ENCODE results near the gene CDH15.
A peak's percentile ranks its signal among the peaks of the same experiment; 100 is the strongest.

Gene CDH15

DNA sequence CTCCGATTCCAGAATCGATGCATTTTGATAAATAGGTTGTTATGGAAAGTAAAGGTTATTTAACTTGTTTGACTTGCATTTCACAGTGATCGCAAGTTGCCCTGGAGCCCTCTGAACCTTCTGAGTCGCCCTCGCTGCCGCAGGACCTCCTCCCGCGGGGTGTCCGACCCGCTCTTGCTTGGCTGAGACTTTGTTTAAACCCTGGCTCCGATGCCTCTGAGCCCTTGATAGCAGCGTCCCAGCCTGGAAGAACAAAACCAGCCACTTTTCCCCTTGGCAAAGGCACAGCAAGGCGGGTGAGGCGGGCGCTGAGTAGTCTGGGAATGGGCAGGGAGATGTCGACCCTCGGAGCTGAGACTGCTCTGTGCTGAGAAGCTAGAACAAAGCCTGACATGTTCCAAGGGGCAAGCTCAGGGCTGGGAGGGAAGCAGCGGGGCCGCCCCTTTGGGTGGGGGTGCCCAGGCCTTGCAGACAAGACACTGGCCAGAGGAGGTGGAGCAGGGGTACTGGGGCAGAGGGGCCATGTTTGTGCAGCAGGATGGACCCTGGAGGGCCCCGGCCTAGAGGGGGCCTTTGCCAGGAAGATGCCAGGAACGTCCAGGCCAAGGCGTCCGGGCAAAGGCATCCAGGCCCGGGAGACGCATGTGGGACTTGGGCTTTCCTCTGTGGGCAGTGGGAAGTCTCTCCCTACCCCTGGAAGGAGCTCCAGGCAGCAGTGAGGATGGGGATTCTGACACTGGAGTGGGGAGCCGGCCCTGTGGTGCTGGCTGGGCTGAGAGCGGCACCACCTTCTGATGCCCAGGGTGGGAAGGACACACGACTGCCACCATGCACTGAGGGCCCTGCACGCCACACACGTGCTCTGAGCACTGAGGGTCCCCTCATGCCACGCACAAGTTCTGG lies 30.3 kb upstream of the CDH15 start:
- no peak for DNase-seq (ENCODE audit: low spot score)

DNA sequence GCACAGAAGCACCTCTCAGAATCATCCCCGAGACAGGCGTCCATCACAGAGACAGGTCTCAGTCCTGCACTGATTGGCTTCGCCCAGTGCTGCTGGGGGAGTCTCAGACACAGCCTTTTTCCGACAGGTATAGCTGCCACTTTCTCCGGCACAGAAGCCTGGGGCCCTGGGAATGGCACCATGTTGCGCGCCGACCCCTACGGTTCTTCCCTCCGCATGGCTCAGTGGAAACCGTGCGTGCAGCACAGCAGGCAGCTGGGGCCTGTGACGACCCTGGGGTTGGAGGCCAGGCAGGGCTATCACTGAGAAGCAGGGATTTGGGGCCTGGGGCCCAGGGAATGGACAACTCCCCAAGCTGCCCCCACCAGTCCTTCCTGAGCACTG lies 29.7 kb upstream of the CDH15 start:
- no peak for DNase-seq (ENCODE audit: low spot score)

- DNase-seq (ENCODE audit: low spot score): no peak
Measured at GRCh38 chr16:89142474-89143195, 28.9 kb upstream of the CDH15 start.

DNA sequence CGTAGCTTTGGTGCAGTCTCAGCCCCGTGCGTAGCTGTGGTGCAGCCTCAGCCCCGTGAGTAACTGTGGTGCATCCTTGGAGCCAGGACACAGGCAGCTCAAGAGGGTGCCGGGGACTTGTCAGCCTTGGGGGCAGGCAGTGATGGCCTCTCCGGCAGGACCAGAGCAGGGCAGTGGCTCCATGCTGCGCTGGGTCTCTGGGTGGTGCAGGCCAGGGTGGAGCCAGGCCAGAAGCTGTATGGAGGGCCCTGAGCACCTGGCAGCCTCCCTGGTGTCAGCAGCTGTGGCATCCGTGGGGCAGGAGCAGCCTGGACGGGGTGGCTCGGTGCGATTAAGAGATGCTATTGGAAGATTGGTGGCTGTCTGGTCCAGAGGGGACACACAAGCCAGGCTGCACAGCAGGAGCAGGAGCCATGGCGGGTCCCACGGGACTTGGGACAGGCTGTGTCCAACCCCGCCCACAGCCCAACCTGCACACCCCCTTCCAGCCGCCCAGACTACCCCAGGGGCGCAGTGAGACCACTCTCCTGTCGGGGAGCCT lies 28.3 kb upstream of the CDH15 start:
- DNase-seq (ENCODE audit: low spot score): no peak

DNA sequence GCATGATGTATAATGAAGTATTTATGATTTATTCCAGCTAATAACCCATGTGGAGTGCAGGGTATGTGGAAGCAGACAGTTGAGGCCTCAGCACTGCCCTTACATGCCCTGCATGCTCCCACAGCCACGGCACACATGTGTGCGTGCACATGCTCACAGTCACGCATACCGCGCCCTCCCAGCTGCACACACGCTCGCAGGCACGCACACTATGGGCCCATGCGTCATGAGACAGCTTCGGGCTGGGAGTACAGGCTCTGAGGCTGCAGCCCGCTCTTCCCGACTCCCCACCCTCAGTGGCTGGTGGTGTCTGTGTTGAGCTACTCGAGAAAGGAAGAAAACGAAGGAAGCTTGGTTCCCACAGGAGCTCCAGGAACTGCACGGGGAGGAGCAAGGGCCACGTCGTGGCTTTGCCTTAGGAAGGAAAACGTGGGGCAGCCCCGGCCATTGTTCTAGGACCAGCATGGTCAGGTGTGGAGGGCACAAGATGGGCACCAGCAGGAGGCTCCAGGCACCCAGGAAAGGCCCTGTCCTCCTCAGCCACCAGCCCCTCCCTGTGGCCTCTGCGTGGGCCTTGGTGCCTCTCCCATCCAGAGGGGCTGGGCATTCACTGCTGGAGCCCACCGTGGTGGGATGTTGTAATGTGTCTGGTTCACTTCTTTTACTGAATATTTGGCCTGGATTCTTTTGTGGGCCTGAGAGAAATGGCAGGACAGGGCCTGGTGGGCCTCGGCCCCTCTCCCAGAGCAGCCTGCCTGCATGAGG lies 27.5 kb upstream of the CDH15 start:
- DNase-seq (ENCODE audit: low spot score): no peak

GRCh38 chr16:89144681-89145080 lies 26.9 kb upstream of the CDH15 start:
- no peak for DNase-seq (ENCODE audit: low spot score)

DNA sequence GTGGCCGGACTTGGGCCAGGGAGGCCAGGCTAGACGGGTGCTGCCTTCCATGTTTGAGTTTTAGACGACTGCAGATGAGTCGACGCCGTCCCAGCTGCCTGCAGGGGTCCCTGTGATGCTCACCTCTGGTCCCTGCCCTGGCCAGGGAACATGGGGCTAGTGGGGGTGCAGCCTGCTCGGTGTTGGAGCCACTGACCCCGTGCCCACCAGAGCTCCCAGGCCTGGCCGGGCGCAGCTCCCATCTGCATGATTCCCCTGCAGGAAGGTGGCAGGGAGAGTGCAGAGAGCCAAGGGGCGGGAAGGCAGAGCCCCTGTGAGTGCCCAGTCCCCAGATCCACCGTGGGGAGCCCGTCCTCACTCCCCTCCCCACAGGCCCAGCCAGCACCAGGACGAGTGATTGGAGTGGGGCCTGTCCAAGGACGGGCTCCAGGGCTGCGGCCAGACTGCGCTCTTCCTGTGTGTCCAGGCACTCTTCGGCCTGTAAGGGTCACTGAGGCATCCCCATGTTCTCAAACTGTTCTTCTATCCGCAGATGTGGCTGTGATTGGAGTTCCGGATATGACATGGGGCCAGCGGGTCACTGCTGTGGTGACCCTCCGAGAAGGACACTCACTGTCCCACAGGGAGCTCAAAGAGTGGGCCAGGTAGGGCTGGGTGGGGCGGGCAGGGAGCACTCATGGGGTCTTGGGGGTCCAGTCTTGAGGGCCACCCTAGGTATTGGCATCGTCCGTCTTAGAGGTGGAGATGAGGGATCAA lies 26.0 kb upstream of the CDH15 start:
- no peak for DNase-seq (ENCODE audit: low spot score)

- no peak for DNase-seq (ENCODE audit: low spot score)
Measured at GRCh38 chr16:89146211-89147005, 25.1 kb upstream of the CDH15 start.

DNA sequence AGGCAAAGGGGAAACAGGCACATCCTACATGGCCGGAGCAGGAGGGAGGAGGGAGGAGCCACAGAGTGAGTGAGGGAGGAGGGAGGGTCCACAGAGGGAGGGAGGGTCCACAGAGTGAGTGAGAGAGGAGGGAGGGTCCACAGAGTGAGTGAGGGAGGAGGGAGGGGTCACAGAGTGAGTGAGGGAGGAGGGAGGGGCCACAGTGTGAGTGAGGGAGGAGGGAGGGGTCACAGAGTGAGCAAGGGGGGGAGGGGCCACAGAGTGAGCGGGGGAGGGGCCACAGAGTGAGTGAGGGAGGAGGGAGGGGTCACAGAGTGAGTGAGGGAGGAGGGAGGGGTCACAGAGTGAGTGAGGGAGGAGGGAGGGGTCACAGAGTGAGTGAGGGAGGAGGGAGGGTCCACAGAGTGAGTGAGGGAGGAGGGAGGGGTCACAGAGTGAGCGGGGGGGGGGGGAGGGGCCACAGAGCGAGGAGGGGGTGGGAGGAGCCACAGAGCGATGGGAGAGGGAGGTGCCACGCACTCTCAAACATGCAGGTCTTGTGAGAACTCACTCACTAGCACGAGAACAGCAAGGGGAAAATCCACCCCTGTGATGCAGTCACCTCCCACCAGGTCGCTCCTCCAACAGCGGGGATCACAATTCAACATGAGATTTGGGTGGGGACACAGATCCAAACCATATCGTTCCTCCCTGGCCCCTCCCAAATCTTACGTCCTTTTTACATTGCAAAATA lies 24.3 kb upstream of the CDH15 start:
- no peak for DNase-seq (ENCODE audit: low spot score)

DNA sequence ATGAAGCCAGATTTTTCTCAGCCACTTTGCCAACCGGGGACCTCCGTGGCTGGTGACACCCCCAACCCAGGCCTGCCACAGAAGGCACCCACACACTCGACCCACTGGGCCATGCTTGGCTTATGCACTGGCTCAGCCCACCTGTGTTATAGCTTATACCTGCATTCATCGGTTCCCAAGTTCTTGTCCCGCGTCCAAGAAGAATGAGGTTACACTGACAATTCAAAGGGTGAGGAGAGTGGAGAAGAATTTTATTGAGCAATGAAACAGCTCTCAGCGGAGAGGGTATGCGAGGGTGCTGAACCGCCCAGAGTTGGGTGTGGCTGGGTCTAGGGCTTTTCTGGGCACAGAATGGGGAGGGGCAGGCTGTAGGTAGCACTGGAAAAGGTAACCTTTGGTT lies 22.2 kb upstream of the CDH15 start:
- DNase-seq (ENCODE audit: low spot score): no peak

DNA sequence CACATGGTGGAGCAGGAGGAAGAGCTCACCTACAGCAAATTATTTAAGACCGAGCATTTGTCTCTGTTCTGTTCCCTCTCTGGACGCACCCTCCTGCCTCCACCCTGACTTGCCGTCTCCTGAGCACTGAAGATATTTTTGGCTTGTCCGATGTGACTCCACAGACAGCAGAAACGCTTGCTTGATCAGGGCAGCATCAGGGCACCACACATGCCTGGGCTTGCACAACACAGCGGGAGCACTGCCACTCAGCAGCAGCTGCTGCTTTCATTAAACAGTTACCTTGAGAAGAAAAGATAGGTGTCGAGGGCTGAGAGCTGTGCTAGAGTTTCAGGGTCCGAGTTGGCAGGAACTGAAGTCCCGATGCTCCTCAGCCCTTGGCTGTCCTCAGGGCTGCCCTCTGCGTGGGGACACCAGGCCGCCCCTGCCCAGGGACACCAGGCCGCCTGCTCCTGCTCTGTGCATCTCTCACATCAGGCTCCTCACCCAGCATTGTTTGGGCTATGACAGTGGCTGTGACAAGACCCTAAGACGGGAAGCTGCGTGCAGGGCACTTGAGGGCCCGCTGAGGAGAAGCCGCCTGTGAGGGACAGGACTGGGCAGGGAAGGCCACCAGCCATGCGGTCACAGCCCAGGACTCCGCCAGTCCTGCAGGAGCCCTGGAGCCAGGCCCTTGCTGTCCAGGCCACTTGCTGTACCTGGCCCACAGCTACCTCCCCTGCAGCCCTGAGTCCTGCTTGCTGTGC lies 21.3 kb upstream of the CDH15 start:
- no peak for DNase-seq (ENCODE audit: low spot score)

DNA sequence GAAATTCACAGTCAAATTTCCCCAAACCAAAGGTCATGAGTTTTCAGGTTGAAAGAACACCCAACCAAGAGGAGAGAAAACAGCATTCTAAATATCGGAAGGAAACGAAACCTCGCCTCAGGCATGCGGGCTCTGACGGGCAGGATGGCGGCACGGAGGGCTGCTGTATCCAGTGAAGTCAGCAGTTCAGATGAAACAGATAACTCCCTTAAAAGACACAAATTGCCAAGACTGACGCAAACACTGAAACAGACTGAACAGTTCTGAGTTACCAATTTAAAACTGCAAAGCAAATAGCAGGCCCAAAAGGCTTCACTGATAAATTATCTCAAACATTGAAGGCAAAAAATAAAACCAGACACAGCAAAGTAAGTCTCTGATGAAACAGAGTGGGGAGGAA lies 20.6 kb upstream of the CDH15 start:
- no peak for DNase-seq (ENCODE audit: low spot score)

DNA sequence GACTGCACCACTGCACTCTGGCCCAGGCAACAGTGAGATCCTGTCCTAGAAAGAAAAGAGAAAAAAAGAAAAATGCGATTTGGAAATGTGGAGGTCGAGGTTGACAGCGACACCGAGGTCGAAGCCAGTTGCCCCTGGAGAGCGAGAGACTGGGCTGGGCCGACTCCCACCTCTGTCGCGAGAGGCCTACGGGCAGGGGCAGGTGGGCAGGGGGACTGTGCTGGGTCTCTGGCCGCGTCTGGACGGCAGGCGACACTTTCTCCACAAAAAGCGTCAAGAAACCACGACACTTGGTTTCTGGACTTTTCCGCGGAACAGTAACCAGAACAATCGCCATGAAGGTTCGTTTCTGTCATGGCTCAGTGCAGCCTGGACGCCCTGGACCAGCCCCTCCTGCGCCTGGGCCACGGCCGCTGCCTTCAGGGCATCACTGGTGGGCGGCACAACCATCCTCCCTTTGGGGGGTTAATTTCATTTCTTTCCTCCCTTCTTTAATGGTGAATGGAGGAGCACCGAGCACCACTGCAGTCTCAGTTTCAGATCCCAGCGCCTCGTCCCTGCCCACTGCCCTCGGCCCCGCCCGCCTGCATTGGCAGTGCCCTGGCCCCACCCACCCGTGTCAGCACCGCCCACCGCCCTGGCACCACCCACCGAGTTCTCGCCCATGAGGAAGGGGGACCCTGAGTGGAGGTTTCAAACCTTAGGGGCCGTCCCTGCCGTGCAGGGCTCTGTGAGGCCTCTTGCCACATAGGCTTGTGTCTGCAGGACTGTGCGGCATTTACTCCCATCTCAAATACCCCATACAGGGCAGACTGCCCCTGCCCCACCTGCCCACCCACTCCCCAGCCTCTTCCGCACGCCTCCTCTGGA lies 18.5 kb upstream of the CDH15 start:
- DNase-seq (ENCODE audit: low spot score): no peak

DNA sequence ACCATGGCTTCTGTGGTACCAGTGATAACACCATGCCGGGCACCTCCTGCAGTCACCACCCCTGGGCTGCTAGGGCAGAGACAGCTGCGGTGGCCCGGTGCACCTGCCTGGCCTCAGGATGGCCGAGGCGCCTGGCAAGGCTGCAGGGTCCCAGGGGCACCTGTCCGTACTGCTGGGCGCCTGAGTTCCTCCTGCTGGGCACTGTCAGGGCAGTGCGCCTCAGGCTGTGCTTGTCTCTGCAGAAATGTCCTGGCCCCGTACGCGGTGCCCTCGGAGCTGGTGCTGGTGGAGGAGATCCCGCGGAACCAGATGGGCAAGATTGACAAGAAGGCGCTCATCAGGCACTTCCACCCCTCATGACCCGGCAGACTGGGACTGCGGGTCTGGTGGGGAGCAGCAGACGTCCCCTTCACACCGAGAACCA lies 17.7 kb upstream of the CDH15 start:
- DNase-seq (ENCODE audit: low spot score): no peak

DNA sequence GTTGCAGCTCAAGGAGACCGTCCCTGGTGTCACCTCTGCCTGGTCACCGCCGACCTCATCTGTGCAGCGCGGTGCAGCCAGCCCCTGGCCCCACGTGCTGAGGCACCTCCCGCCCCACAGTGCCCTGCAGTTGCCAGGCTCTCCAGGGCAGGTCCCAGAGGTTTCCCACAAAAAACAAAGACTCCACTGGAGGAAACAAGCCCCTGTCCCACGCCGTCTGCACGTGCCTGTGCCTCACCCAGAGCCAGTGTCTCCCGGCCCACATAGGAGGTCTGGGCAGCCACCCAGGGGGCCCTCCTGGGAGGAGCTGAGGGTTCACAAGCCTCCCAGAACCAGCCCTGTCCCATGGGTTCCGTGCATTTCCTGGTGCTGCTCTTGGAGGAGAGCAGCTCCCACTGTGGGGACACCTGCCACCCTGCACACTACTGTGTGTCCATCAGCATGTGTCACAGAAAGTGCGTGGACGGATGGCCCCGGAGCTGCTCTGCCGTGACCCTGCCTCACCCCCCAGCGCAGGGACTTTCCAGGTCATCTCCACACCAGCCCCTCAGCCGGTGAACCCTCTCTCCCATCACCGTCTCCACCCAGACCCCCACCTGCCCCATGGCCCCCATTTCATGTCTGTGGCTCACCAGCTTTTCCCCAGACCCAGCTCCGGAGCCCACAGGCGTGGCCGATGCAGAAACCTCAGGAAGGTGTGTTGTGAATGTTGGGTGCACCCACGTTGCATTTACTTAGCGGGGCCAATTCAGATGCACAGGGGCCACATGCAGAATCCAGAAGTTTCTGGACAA lies 17.0 kb upstream of the CDH15 start:
- DNase-seq (ENCODE audit: low spot score): no peak

DNA sequence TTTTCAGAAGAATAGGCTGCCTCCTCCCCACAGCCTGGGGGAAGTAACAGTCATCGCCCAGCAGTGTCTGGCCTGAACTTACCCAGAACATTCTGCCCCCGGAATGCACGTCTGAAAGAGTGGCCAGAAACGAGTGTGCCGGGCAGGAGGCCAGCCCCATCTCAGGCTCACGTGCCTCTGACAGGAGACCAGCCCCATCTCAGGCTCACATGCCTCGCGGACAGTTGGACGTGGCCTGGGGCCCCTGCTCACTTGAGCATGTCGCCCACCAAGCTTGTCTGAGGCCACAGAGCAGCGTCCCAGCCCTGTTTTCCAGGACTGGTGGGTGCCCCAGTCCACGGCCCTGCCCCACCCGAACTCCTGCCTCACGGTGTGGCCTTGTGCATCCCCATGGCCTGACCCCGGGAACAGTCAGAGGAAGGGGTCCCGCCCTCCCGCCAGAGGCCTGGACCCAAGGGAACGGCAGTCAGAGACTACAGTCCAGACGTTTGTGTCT lies 16.3 kb upstream of the CDH15 start:
- DNase-seq (ENCODE audit: low spot score): peak; percentile 84

Data from AG08395 (cell line).